Upper lobe of left lung (tissue), 6 donors: Measurements from ENCODE around the gene ADAMTS3. TPM values are rescaled to one million over a fixed set of nuclear protein-coding genes. Genes with fewer than 3 reads are reported as not detected.

Experiments used
- ATAC-seq, 2 donors: fragments of 200-7000 bp; cut with Tn5 transposase; one replicate each; pipeline ENCODE4 v1.9.1; 2022; ENCODE audit warnings: mild to moderate bottlenecking in 2 of 2, moderate library complexity in 2 of 2; ENCODE audit not compliant: low FRiP score in 2 of 2
- DNase-seq, 2 donors: peaks; one replicate each; pipeline ENCODE4 v3.0.0-alpha.2; 2019 to 2020
- H3K27ac ChIP-seq, 4 donors: fragments of 200-600 bp; sonication (generic); one replicate each; pipeline ENCODE4 v1.5.1; 2016 to 2019
- H3K27me3 ChIP-seq, 4 donors: fragments of 200-600 bp; sonication (generic); one replicate each; pipeline ENCODE4 v1.5.1; 2017 to 2019
- H3K36me3 ChIP-seq, 4 donors: fragments of 200-600 bp; sonication (generic); one replicate each; pipeline ENCODE4 v1.5.1; 2016 to 2019
- H3K4me1 ChIP-seq, 4 donors: fragments of 200-600 bp; sonication (generic); one replicate each; pipeline ENCODE4 v1.5.1; 2018 to 2019
- H3K4me3 ChIP-seq, 4 donors: fragments of 200-600 bp; sonication (generic); one replicate each; pipeline ENCODE4 v1.5.1; 2017 to 2019; ENCODE audit warnings: mild to moderate bottlenecking in 2 of 4, moderate library complexity in 1 of 4
- H3K9me3 ChIP-seq, 4 donors: fragments of 200-600 bp; sonication (generic); one replicate each; pipeline ENCODE4 v1.5.1; 2018 to 2019
- CTCF ChIP-seq, 6 experiments: fragments of 450-650 bp in 4 of 6; fragments of 200-600 bp in 2 of 6; sonication (generic) in 2 of 6; IDR thresholded peaks; one replicate each; pipeline ENCODE4 v1.5.1; 2016 to 2019; ENCODE audit warnings: antibody characterized with exemption in 6 of 6
- EP300 ChIP-seq, 4 donors: sonication (generic); formaldehyde crosslinking; IDR thresholded peaks; one replicate each; pipeline ENCODE4 v1.5.1; 2017; ENCODE audit warnings: antibody characterized with exemption in 4 of 4, control low read depth in 2 of 4
- POLR2A ChIP-seq, 4 donors: fragments of 450-650 bp; IDR thresholded peaks; one replicate each; pipeline ENCODE4 v1.5.1; 2016 to 2017; ENCODE audit warnings: antibody characterized with exemption in 4 of 4, mild to moderate bottlenecking in 2 of 4
- POLR2AphosphoS5 ChIP-seq, 2 donors: sonication (generic); formaldehyde crosslinking; IDR thresholded peaks; one replicate each; pipeline ENCODE4 v1.5.1; 2017; ENCODE audit warnings: antibody characterized with exemption in 2 of 2
- WGBS, 2 donors: methylation state at CpG; one replicate each; pipeline ENCODE4 v1.1.5; 2017 to 2018; 5-methylcytosine and 5-hydroxymethylcytosine counted together
- total RNA-seq, 6 donors: library from RNA; depleted of rRNA in 4 of 6; stranded (reverse); fragments of >200 nt in 4 of 6; gene quantifications; one replicate each; pipeline versions ENCODE4 v1.1.0 to v1.2.1, GENCODE V29; 2016 to 2021
- donor health status: DM: no; HTN: no; CAD: no; lungs with moderate emphysema.
- donor health status: DM: no; HTN: yes; CAD: no; lungs with severe emphysema.

ADAMTS3 gene
- total RNA-seq, 6 donors from 2014 or later, result 1.0 to 5.2 (median 2.3) TPM

DNA sequence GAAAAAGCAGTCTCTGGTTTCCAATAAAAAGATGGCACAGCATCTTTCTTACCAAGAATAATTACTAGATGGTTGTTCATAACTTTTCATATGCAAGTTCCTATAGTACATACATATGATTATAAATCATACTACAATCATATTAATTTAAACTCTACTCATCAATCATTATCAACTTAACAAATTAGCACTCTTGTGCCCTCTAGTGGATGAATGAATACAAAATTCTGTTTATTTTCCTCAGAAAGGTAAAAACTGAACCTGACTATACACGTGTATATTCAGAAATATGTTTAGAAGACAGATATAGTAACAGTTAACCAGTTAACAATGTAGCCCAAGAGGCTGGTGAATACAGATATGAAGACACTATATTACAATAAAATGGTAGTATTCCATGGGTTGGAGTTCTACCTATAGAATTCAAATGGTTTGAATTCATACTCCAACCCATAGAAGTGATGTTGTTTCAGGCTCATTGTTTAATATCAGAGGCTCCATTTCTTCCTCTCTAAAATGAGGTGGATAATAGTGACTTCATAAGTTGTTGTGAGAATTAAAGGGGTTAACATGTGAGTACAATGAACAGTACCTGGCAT, 100.0 kb downstream of the ADAMTS3 start:
- TF ChIP-seq EP300 (IDR thresholded peaks at IDR 0.05), result no peak
- TF ChIP-seq CTCF (IDR thresholded peaks at IDR 0.05), result peak in 3 of 6 experiments; percentile 0 to 51 (median 28)
- no peak for TF ChIP-seq POLR2A (IDR thresholded peaks at IDR 0.05)
- Histone ChIP-seq H3K4me3 (no peak overlapping the region), H3K27ac (no peak overlapping the region), H3K27me3 (no peaks in the 10 kb centered on the region), H3K4me1 (no peaks in the 10 kb centered on the region), H3K36me3 (no peaks in the 10 kb centered on the region), H3K9me3 (no peaks in the 10 kb centered on the region)
- WGBS, 2 donors, result 0 to 10% methylated on average over 1 of the region's 1 CpG
- ATAC-seq (no peak), DNase-seq (no peak)

DNA sequence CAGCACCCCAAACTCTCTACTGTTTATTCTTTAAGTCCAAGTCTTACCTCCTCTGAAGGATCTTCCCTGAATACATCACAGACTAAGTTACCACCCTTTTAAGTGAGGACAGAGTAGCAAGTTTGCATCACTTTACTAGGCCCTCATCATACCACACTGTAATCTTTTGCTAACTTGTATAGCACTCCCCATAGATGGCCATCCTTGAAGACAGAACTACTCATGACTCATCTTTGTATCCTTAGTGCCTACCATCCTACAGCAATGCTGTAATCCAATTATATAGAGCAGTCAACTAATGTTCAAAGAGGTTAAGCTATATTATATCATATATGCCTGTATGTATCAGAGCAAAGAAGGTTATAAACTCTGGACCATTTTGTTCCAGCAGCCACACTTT, 101.4 kb downstream of the ADAMTS3 start:
- Histone ChIP-seq H3K4me3 (no peak overlapping the region), H3K27ac (no peak overlapping the region), H3K36me3 (no peaks in the 10 kb centered on the region), H3K9me3 (no peaks in the 10 kb centered on the region), H3K27me3 (no peaks in the 10 kb centered on the region), H3K4me1 (no peaks in the 10 kb centered on the region)
- no peak for DNase-seq
- TF ChIP-seq EP300 (IDR thresholded peaks at IDR 0.05), result no peak
- TF ChIP-seq POLR2AphosphoS5 (IDR thresholded peaks at IDR 0.05), result no peak
- no peak for ATAC-seq

GRCh38 chr4:72463724-72464123, 105.3 kb downstream of the ADAMTS3 start:
- Histone ChIP-seq H3K4me1 (no peaks in the 10 kb centered on the region), H3K27me3 (no peaks in the 10 kb centered on the region), H3K9me3 (no peaks in the 10 kb centered on the region), H3K27ac (no peak overlapping the region), H3K36me3 (no peaks in the 10 kb centered on the region), H3K4me3 (no peak overlapping the region)
- 40 to 66% methylated on average over 3 of the region's 3 CpGs for WGBS, 2 donors
- ATAC-seq (no peak), DNase-seq (no peak)
- TF ChIP-seq POLR2AphosphoS5 (IDR thresholded peaks at IDR 0.05) (no peak), CTCF (IDR thresholded peaks at IDR 0.05) (no peak), POLR2A (IDR thresholded peaks at IDR 0.05) (no peak)

- TF ChIP-seq POLR2A (IDR thresholded peaks at IDR 0.05) (no peak), EP300 (IDR thresholded peaks at IDR 0.05) (no peak), CTCF (IDR thresholded peaks at IDR 0.05) (no peak), POLR2AphosphoS5 (IDR thresholded peaks at IDR 0.05) (no peak)
- no peak for ATAC-seq
- no peak overlapping the region for H3K27ac ChIP-seq
- WGBS, 2 donors, result 87 to 88% methylated on average over 3 of the region's 3 CpGs
- DNase-seq, result no peak
- H3K9me3 ChIP-seq, result no peaks in the 10 kb centered on the region
- H3K36me3 ChIP-seq, result no peaks in the 10 kb centered on the region
- H3K4me1 ChIP-seq, result no peaks in the 10 kb centered on the region
- H3K27me3 ChIP-seq, result no peaks in the 10 kb centered on the region
- H3K4me3 ChIP-seq, result no peak overlapping the region
These were observed 111.9 kb downstream of the ADAMTS3 start for GRCh38 chr4:72457158-72457557.

- DNase-seq, result no peak
- H3K36me3 ChIP-seq, result no peaks in the 10 kb centered on the region
- no peak overlapping the region for H3K27ac ChIP-seq
- WGBS, 2 donors, result 68 to 88% methylated on average over 3 of the region's 3 CpGs
- no peak overlapping the region for H3K4me3 ChIP-seq
- H3K4me1 ChIP-seq, result no peaks in the 10 kb centered on the region
- no peak for TF ChIP-seq POLR2AphosphoS5 (IDR thresholded peaks at IDR 0.05)
- no peak for TF ChIP-seq EP300 (IDR thresholded peaks at IDR 0.05)
- no peak for TF ChIP-seq POLR2A (IDR thresholded peaks at IDR 0.05)
- no peak for TF ChIP-seq CTCF (IDR thresholded peaks at IDR 0.05)
- no peak for ATAC-seq
- H3K27me3 ChIP-seq, result no peaks in the 10 kb centered on the region
- no peaks in the 10 kb centered on the region for H3K9me3 ChIP-seq
These were observed 117.7 kb downstream of the ADAMTS3 start for GRCh38 chr4:72451349-72451748.
